Hindlimb muscle (tissue), 1 donor: Measurements from ENCODE around the gene CYTIP. TPM values are rescaled to one million over a fixed set of nuclear protein-coding genes. Genes with fewer than 3 reads are reported as not detected.
"Not testable (repeated sequence)": the region's sequence is repeated elsewhere in the genome, so short reads cannot be mapped to it uniquely, and the experiment has no call there.

Source experiments
- DNase-seq: peaks from one replicate; pipeline ENCODE4 v3.0.0-alpha.2; 2013
- polyA plus RNA-seq: library from polyadenylated mRNA; unstranded; fragments of 120-200 nt; gene quantifications from one replicate; pipeline ENCODE4 v1.2.1, GENCODE V29; 2013; ENCODE audit not compliant: insufficient read length

The CYTIP gene
- polyA plus RNA-seq, 1 donor = 0.94 TPM

- DNase-seq = no peak
Observed at GRCh38 chr2:157421964-157422363, 21.9 kb downstream of the CYTIP start.

GRCh38 chr2:157421331-157421944 lies 22.5 kb downstream of the CYTIP start:
- no peak for DNase-seq

- no peak for DNase-seq
Observed at GRCh38 chr2:157420771-157421323, 23.0 kb downstream of the CYTIP start.

- DNase-seq = no peak
Observed at GRCh38 chr2:157419031-157419575, 24.8 kb downstream of the CYTIP start.

- DNase-seq = no peak
Observed at GRCh38 chr2:157418239-157418641, 25.6 kb downstream of the CYTIP start.

GRCh38 chr2:157415591-157416101 lies 28.2 kb downstream of the CYTIP start:
- no peak for DNase-seq

- DNase-seq = no peak
Observed at GRCh38 chr2:157414050-157414449, 29.8 kb downstream of the CYTIP start.

GRCh38 chr2:157413326-157414035 lies 30.4 kb downstream of the CYTIP start:
- no peak for DNase-seq

GRCh38 chr2:157411624-157412336 lies 32.1 kb downstream of the CYTIP start:
- no peak for DNase-seq

- DNase-seq = not testable (repeated sequence)
Observed at GRCh38 chr2:157405398-157405797, 38.5 kb downstream of the CYTIP start.

GRCh38 chr2:157404363-157404762 lies 39.5 kb downstream of the CYTIP start:
- no peak for DNase-seq

- DNase-seq = not testable (repeated sequence)
Observed at GRCh38 chr2:157402801-157403485, 40.9 kb downstream of the CYTIP start.

GRCh38 chr2:157395811-157396210 lies 48.1 kb downstream of the CYTIP start:
- DNase-seq = no peak

- DNase-seq = no peak
Observed at GRCh38 chr2:157394928-157395327, 49.0 kb downstream of the CYTIP start.

- DNase-seq = no peak
Observed at GRCh38 chr2:157393348-157393747, 50.5 kb downstream of the CYTIP start.

GRCh38 chr2:157388827-157389226 lies 55.1 kb downstream of the CYTIP start:
- DNase-seq = no peak

- no peak for DNase-seq
Observed at GRCh38 chr2:157386747-157387146, 57.1 kb downstream of the CYTIP start.

- no peak for DNase-seq
Observed at GRCh38 chr2:157386247-157386646, 57.6 kb downstream of the CYTIP start.

GRCh38 chr2:157377861-157378260 lies 66.0 kb downstream of the CYTIP start:
- DNase-seq = no peak

GRCh38 chr2:157376041-157376440 lies 67.8 kb downstream of the CYTIP start:
- no peak for DNase-seq

- DNase-seq = no peak
Observed at GRCh38 chr2:157375384-157375783, 68.5 kb downstream of the CYTIP start.

GRCh38 chr2:157368508-157368907 lies 75.4 kb downstream of the CYTIP start:
- not testable (repeated sequence) for DNase-seq
